Sigmoid colon (tissue), 4 donors: ENCODE results near the gene ZBTB21.

Experiments used
- CTCF ChIP-seq, 4 experiments: fragments of 450-650 bp in 3 of 4; fragments of 200-600 bp in 1 of 4; IDR thresholded peaks; one replicate each; pipeline ENCODE4 v1.5.1; 2016 to 2019; ENCODE audit warnings: antibody characterized with exemption in 4 of 4, mild to moderate bottlenecking in 3 of 4, moderate library complexity in 2 of 4
- POLR2A ChIP-seq, 2 donors: fragments of 450-650 bp; IDR thresholded peaks; one replicate each; pipeline ENCODE4 v1.6.1; 2016; ENCODE audit warnings: antibody characterized with exemption in 2 of 2, mild to moderate bottlenecking in 2 of 2, moderate library complexity in 2 of 2
- POLR2AphosphoS5 ChIP-seq, 4 donors: sonication (generic); formaldehyde crosslinking; IDR thresholded peaks; one replicate each; pipeline ENCODE4 v1.6.1; 2017; ENCODE audit warnings: antibody characterized with exemption in 4 of 4

- TF ChIP-seq CTCF (IDR thresholded peaks at IDR 0.05) (no peak), POLR2A (IDR thresholded peaks at IDR 0.05) (no peak), POLR2AphosphoS5 (IDR thresholded peaks at IDR 0.05) (no peak)
Measured at GRCh38 chr21:42051788-42052187, 41.6 kb upstream of the ZBTB21 start.
